NCI-H748 (cell line): ENCODE measurements around the gene MAML1.
A peak's percentile ranks its signal among the peaks of the same experiment; 100 is the strongest.
"Not testable (repeated sequence)": the region's sequence is repeated elsewhere in the genome, so short reads cannot be mapped to it uniquely, and the experiment has no call there.

Experiments
- DNase-seq: peaks from one replicate; lab custom pipeline; 2025; ENCODE audit not compliant: unreplicated experiment; lab: John Stamatoyannopoulos, UW

Gene MAML1

GRCh38 chr5:179733772-179734126 is 1.1 kb downstream of the MAML1 start:
- DNase-seq, result no peak

- no peak for DNase-seq
Measured at GRCh38 chr5:179734536-179735164, 2.0 kb downstream of the MAML1 start.

GRCh38 chr5:179738742-179739141 is 6.1 kb downstream of the MAML1 start:
- DNase-seq, result no peak

- DNase-seq, result not testable (repeated sequence)
Measured at GRCh38 chr5:179744106-179744505, 11.5 kb downstream of the MAML1 start.

- DNase-seq, result no peak
Measured at GRCh38 chr5:179746872-179747271, 14.2 kb downstream of the MAML1 start.

GRCh38 chr5:179747811-179748210 is 15.2 kb downstream of the MAML1 start:
- no peak for DNase-seq

- no peak for DNase-seq
Measured at GRCh38 chr5:179749857-179750508, 17.4 kb downstream of the MAML1 start.

GRCh38 chr5:179753971-179754370 is 21.3 kb downstream of the MAML1 start:
- DNase-seq, result no peak

GRCh38 chr5:179755022-179755421 is 22.4 kb downstream of the MAML1 start:
- DNase-seq, result no peak

GRCh38 chr5:179758955-179759354 is 26.3 kb downstream of the MAML1 start:
- no peak for DNase-seq

- no peak for DNase-seq
Measured at GRCh38 chr5:179759581-179760551, 27.2 kb downstream of the MAML1 start.

- DNase-seq, result no peak
Measured at GRCh38 chr5:179762079-179762780, 29.6 kb downstream of the MAML1 start.

GRCh38 chr5:179762781-179763176 is 30.2 kb downstream of the MAML1 start:
- DNase-seq, result no peak

GRCh38 chr5:179763215-179763945 is 30.8 kb downstream of the MAML1 start:
- peak; percentile 66 for DNase-seq

- no peak for DNase-seq
Measured at GRCh38 chr5:179764056-179764455, 31.4 kb downstream of the MAML1 start.

- DNase-seq, result no peak
Measured at GRCh38 chr5:179765400-179765799, 32.8 kb downstream of the MAML1 start.

GRCh38 chr5:179766021-179766725 is 33.6 kb downstream of the MAML1 start:
- DNase-seq, result no peak

GRCh38 chr5:179766726-179767455 is 34.3 kb downstream of the MAML1 start:
- DNase-seq, result no peak

- no peak for DNase-seq
Measured at GRCh38 chr5:179767496-179768100, 35.0 kb downstream of the MAML1 start.
